ENCODE data around the gene BSDC1. TPM values are rescaled to one million over a fixed set of nuclear protein-coding genes. Genes with fewer than 3 reads are reported as not detected.

The BSDC1 gene
- total RNA-seq, 1 donor from 2014 or later = 50.2 TPM

DNA sequence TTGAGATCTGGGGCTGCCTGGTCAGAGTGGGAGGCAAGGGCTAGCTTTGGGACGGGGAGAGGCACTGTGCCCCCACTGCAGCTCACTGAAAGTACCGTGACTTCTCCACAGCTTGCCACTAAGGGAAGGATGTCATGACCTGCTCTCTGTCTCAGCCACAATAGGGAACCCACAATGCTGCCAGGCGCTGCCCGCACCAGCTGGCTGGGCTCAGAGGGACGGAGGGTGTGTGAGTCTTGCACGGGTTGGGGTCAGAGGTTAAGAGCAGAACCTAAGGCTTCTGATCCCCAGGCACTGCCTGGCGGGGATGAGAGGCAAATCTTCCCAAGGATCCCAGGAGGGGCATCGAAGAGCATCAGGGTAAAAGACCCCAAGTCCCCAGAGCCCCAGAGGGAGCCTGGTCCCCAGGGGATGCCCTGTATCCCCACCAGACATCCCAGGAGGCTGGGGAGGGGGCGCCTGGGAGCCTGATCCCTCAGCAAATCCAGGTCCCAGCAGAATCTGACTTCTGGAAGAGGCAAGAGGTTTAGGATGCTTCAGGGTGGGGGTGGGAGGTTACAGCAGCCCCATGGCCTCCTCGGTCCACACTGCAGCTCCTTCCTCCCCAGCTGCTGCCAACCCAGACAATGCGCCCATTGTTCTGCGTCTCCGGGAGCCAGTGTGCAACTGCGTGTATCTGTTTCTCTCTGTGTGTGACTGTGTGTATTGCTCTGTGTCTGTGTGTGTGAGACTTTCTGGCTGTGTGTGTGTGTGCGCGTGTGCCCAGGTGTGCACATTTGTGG is 56.2 kb downstream of the BSDC1 start:
- DNase-seq (ENCODE audit: low read depth in 2 of 2) = peak in 1 of 2 donors; percentile 34

DNA sequence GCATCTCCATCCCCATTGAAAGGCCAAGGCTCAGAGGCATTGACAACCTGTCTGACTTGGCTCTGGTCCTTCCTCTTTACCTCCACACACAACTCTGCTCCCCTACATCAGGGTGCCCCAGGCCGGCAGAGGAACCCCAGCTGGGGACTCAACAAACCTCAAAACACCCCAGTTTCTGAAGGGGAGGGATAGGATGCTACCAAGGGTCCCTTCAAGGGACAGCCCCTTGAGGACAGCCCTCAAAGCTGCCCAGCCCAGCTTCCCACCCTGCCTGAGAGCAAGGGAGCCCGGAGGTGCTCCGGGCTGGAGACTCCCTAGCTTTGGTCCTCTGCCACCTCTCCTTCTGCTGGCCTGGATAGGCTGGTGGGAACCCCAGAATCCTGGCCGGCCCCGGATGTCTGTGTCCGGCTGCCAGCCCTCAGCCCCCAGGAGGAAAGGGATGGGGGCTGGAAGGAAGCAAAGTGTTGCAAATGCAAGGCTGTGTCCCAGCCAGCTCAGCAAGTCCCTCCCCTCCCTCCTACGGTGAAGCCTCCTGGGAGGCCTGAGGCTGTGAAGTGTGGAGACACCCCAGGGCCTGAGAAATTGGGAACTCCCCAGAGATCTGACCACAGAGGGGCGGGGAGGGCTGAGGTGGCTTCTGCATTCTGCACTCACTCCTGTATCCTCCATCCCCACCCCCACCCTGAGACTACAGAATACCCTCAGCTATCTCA is 57.1 kb downstream of the BSDC1 start:
- no peak for DNase-seq (ENCODE audit: low read depth in 2 of 2)

DNA sequence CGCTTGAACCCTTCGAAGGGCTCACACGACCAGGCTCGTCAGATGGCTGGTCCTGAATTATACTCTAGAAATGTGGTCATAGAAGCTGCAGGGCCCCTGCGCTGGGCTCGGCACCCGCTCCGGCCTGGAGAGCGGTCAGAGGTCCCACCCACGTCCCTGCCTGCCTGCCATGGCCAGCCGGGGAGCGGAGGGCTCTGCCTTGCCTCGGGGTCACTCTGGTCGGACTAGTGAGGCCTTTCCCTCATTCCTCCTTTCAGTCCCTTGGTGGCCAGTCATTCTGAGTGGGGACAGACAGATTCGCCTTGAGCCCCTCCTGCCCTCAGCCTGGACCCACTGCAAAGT is 57.7 kb downstream of the BSDC1 start:
- DNase-seq (ENCODE audit: low read depth in 2 of 2) = no peak

DNA sequence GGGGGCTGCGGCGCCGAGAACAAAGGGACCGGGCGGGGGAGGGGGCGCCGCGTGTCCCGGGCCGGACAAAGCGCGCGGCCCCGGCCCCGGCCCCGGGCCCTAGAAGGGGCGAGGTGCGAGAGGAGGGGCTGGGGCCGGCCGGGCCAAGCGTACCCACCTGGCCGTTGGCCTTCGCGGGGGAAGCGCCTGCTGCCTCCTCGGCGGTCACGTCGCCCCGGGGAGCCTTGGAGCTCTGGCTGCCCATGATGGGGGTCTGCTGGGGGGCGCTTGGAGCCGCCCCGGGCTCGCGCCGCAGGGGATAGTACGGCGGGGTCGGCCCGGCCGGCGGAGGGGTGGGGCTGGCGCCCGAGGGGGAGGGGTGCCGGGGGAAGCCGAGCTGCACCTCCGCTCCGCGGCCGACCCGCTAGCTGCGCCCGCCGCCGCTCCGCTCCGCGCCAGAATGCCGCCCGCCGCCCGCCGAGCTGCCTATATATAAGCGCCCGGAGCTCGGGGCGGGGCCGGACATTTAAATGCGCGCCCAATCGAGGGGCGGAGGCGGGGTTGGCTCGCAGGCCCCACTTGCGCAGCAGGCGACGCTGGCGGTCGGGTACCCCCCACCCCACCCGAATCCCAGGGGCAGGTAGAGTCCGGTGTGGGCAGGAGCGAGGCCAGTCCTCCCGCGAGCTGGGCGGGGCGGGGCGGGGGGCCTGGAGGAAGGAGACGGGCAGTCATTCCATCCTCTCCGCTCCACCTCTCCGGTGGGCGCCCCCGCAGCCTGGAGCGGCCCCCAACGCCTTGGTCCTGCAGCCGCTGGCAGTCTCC is 58.3 kb downstream of the BSDC1 start, which contains the start of gene MARCKSL1:
Gene MARCKSL1 (minus strand): TSS at position 444 of the 801 bp plus-strand sequence. CDS start 200 bp downstream, at position 244.
- DNase-seq (ENCODE audit: low read depth in 2 of 2) = peak; percentile 76 to 85

DNA sequence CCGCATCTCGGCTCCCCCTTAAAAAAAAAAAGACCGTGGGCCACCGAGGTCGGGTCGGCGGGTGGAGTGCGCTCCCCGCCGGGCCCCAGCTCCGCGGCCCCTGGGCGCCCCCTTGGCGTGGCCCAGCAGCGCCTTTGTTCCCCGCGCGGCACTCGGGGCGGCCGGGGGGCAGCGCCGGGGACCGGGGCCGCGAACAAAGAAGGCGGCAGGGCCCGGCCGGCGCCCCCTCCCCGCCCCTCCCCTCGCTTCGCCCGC is 58.8 kb downstream of the BSDC1 start:
- DNase-seq (ENCODE audit: low read depth in 2 of 2) = no peak

DNA sequence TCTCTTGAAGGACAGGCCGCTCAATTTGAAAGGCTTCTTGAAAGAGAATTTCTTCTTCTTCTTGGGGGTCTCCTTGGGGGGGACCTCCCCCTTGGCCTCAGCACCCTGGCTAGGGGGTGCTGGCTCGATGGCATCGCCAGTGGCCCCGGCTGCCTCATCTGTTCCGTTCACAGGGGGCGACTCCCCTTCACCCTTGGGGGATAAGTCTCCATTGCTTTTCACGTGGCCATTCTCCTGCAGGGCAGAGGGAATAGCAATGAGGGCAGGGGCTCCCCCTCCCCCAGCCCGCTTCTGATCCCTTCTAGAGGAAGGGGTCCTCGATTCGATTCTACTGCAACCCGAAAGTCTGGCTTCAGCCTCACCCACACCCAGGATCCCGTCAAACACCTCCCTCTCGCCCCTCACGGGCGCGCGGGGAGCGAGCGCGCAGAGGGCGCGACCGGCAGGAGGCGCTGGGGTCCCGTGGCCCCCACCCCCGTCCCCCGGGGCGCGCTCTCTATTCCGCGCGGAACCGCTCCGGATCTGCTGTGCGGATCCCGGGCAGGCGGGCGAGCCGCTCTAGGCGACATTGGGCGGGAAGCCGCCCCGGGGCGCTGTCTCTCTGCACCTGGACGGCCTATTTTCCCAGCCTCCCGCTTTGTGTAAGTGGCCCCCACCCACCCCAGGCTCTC is 59.2 kb downstream of the BSDC1 start:
- DNase-seq (ENCODE audit: low read depth in 2 of 2) = peak; percentile 52 to 65

DNA sequence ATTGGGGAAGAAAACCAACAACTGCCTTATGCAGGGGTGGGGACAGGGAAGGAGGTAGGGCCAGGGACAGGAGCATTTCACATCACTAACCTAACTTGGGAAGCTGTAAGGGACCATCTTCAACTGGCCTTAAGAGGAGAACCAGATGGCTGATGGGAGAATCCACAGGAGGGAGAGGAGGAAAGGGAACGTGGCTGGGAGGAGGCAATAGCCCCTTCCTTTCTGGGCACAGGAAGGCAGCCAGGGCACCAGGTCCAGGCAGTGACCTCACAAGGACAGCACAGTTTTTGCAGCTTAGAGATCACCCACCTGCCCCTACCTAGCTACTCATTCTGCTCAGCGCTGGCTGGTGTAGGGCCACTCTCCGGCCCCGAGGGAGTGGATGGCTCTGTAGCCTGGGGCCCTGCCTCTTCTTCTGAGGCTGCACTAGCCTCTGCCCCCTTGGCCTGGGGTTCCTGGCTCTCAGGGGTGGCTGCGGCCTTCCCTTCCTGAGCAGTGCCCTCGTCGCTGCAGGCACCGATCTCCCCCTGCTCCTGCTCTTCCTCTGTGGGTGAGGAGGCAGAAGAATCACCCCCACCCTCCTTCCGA is 59.9 kb downstream of the BSDC1 start:
- DNase-seq (ENCODE audit: low read depth in 2 of 2) = no peak

DNA sequence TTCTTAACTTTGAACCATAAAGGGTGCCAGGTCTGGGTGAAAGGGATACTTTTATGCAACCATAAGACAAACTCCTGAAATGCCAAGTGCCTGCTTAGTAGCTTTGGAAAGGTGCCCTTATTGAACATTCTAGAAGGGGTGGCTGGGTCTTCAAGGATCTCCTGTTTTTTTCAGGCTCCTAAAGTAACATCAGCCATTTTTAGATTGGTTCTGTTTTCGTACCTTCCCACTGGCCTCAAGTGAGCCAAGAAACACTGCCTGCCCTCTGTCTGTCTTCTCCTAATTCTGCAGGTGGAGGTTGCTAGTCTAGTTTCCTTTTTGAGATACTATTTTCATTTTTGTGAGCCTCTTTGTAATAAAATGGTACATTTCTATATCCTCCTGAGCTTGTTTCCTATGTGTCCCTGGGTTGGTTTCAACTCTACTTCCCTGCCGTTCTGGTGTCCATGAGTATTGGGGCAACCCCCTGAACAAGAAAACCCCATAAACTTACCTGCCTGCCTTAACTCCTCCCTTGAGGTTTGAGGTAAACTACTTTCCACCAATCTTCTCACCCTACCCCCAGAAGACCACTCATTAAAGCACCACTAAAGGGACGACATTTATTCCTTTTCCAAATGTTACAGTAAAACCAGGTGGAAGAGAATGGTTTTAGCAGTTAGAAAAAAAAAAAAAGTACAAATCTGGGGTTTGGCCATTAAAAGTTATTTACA is 60.8 kb downstream of the BSDC1 start:
- no peak for DNase-seq (ENCODE audit: low read depth in 2 of 2)

DNA sequence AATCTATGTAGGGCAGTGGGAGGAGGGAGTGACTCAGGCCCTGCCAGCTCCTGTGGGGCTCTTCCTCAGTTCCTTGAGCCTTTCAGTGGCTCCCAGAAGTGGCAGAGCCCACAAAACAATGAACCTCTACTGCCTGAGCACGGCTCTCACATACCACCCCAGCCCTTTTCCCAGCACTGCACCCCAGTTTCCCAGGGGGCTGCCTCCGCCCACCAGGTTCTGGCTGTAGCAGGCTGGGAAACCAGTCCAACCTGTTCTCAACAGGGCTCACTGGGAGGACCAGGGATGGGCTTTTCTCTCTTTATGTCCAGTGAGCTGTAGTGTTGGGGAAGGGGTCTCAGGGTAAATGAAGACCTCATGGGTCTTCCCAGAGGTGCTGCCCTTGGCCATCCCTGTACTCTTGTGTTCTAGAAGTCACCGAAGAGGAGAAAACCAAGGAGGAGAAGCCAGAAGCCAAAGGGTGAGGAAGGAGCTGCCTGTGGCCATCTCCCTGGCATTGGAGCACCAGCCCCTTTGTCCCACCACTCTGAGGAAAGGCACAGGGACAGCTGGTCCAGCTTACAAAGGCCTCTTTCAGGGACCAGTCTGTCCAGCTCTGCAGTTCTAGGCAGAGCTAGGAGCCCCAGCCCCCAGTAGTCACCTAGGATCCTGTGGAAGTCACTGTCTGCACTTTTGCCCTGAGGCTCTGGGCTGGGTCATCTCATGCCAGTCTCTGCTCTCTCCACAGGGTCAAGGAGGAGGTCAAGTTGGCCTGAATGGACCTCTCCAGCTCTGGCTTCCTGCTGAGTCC is 61.8 kb downstream of the BSDC1 start:
- DNase-seq (ENCODE audit: low read depth in 2 of 2) = no peak

DNA sequence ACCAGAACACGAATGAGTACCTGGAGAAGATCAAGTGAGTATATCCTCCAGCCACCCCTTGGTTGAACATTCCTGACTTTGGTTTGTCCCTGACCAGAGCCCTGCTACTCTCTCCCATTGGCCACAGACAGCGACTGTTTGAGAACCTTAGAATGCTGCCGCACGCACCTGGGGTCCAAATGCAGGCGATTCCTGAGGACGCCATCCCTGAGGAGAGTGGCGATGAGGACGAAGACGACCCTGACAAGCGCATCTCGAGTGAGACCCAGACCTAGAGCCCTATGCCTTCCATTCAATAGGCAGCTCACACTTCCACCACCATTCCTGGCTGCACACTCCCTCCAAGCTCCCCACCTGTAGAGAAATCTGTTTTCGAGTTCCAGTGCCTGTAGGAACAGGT is 62.7 kb downstream of the BSDC1 start:
- DNase-seq (ENCODE audit: low read depth in 2 of 2) = no peak

DNA sequence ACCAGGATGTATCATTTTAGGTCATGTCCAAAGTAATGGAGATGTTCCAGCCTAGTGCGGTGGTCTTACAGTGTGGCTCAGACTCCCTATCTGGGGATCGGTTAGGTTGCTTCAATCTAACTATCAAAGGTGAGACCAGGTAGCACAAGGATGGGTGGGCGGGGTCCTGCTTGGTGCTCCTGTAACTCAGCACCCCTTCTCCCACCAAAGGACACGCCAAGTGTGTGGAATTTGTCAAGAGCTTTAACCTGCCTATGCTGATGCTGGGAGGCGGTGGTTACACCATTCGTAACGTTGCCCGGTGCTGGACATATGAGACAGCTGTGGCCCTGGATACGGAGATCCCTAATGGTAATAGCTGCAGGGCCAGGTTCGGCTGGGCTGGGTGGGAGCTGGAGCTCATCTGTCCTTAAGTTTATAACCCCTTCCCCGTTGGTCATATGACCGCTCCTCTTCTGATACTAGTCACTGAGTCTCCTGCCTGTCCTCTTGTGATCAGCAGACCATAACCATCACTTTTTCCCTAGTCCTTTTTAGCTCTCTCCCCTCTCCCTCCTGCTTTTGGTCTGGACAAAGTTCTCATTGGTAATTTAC is 63.6 kb downstream of the BSDC1 start:
- no peak for DNase-seq (ENCODE audit: low read depth in 2 of 2)

DNA sequence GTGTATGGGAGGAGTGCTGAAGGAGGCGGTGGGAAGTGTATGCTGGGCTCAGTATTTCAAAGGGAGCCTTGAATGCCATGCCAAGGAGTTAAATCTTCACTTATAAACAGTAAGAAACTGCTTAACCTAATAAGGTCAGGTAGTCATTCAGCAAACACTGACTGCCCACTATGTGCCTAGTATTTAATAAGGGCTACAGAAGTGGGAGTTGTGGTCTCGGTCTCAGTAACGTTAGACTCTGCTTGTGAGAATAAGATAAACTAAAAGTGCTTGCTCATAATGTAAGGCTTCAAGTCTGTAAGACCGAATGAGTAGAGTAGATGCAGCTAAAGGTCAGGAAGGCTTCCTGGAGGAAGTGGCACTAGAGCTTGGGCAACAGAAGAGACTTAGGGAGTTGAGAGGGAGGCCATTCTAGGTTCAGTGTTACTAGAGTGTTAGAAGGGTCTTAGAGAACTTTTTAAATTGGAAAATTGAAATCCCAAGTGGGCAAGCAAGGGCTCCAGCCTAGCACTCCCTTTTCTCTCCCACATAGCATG is 64.2 kb downstream of the BSDC1 start:
- DNase-seq (ENCODE audit: low read depth in 2 of 2) = no peak

DNA sequence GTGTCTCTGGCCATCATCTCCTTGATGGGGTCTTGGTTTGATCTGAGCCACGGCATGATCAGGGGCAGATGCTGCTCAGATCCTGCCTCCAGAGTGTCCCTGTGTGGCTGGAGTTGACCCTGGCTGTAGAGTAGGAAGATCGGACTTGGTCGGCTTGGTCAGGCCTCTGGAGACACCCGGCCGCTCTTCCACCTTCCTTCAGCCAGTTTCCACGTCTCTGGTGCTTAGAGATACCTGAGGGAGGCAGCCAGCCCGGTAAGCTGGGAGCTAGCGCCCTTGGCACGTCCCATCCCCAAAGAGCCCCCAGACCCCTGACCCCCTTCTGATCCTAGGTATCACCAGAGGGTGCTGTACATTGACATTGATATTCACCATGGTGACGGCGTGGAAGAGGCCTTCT is 67.0 kb downstream of the BSDC1 start:
- DNase-seq (ENCODE audit: low read depth in 2 of 2) = no peak

DNA sequence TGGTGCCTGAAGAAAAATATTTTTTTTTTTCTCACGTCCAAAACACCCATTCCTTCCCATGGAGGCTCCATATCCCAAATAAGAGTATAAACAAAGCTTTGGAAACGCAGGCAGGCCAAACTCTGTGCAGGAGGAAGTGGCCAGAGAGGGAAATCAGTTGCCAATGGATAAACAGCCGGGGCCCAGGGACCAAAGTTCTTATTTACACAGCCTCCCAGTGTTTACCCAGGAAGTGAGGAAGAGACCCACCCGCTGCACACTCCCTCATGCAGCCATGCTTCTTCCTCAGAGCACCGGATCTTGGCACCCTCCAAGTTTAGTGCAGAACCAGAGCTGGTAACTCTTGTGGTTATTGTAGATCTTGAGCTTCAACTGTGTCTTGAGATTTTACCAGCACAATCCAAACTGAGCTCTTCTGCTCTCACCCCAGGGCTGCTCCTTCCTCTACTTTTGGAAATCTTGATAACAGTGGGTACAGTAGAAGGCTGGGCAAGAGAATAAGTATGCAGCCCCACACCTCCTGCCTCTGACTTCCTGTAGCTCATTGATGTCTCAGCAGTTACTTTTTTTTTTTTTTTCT is 72.4 kb downstream of the BSDC1 start:
- DNase-seq (ENCODE audit: low read depth in 2 of 2) = no peak

DNA sequence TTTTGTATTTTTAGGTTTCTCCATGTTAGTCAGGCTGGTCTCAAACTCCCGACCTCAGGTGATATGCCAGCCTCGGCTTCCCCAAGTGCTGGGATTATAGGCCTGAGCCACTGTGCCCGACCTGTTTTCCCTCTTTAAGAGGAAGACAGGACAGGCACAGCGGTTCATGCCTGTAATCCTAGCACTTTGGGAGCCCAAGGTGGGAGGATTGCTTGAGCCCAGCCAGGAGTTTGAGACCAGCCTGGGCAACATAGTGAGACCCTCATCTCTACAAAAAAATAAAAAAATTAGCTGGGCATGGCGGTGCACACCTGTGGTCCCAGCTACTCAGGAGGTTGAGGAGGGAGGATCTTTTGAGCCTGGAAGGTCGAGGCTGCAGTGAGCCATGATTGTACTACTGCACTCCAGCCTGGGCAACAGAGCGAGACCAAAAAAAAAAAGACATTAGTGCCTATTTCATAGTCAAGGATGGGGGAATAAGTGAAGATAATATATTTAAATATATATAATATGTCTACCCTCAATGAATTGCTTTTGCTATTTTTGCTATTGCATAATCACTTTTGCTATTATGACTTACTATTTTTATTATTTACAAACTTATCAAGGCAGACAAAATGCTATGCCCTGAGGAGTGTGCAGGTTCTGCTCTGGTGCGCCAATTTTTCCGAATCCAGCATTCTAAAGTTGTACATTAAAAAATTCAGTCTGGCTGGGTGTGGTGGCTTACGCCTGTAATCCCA is 75.9 kb downstream of the BSDC1 start:
- DNase-seq (ENCODE audit: low read depth in 2 of 2) = no peak

DNA sequence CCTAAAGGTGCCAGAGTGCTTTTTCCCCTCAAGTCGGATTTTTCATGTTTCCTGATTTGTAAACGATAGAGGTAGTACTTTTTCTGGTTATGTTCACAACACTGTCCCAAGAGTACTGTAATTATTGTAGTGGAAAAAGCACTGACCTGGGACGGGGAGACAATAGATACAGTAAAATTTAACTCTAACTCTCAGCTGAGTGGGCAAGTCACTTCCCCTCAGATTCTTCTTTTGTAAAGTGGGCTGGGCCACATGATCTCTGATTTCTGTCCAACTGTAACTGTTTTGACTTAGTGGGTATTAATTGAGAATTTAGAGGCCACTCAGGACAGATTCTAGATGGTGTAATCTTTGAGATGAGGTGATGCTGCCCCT is 77.4 kb downstream of the BSDC1 start:
- no peak for DNase-seq (ENCODE audit: low read depth in 2 of 2)

Data from lung microvascular endothelial cell (primary cell).